Mesendoderm (in vitro differentiated cells): Measurements from ENCODE around the gene FAM3A.

Source experiments
- DNase-seq: peaks from one replicate; pipeline ENCODE4 v3.0.0; 2013
- H2AK5ac ChIP-seq: 2 replicates; pipeline ENCODE4 v1.6.1; 2013; ENCODE audit warnings: low read length, inconsistent platforms
- H2BK120ac ChIP-seq: 2 replicates; pipeline ENCODE4 v1.6.1; 2013; ENCODE audit warnings: low read depth, mild to moderate bottlenecking, low read length, moderate library complexity, mixed read lengths
- H2BK15ac ChIP-seq: replicated peaks from 2 replicates; pipeline ENCODE4 v1.6.1; 2013; ENCODE audit warnings: low read depth, mild to moderate bottlenecking, moderate library complexity
- H2BK5ac ChIP-seq: 2 replicates; pipeline ENCODE4 v1.6.1; 2013; ENCODE audit warnings: low read length, inconsistent platforms
- H3K18ac ChIP-seq: 2 replicates; pipeline ENCODE4 v1.6.1; 2013; ENCODE audit warnings: mild to moderate bottlenecking, low read length, mixed read lengths
- H3K23ac ChIP-seq: one replicate; pipeline ENCODE4 v1.6.1; 2013; ENCODE audit warnings: low read length
- H3K27ac ChIP-seq: 2 replicates; pipeline ENCODE4 v1.5.1; 2013; ENCODE audit warnings: low read depth, mild to moderate bottlenecking, inconsistent platforms, low read length, moderate library complexity
- H3K27me3 ChIP-seq: 2 replicates; pipeline ENCODE4 v1.6.1; 2013; ENCODE audit warnings: low read length, control low read depth, mild to moderate bottlenecking, inconsistent platforms; ENCODE audit not compliant: insufficient read depth, poor library complexity
- H3K36me3 ChIP-seq: 2 replicates; pipeline ENCODE4 v1.6.1; 2013; ENCODE audit warnings: low read length, inconsistent platforms; ENCODE audit not compliant: control insufficient read depth, insufficient read depth
- H3K4ac ChIP-seq: one replicate; pipeline ENCODE4 v1.6.1; 2013; ENCODE audit warnings: low read depth, mild to moderate bottlenecking, low read length, moderate library complexity
- H3K4me1 ChIP-seq: 2 replicates; pipeline ENCODE4 v1.6.1; 2013; ENCODE audit warnings: low read depth, low read length, inconsistent platforms; ENCODE audit not compliant: control insufficient read depth
- H3K4me2 ChIP-seq: 2 replicates; pipeline ENCODE4 v1.6.1; 2013; ENCODE audit warnings: low read length
- H3K4me3 ChIP-seq: 2 replicates; pipeline ENCODE4 v1.5.1; 2013; ENCODE audit warnings: mild to moderate bottlenecking, low read length
- H3K56ac ChIP-seq: one replicate; pipeline ENCODE4 v1.6.1; 2013; ENCODE audit warnings: low read length
- H3K79me1 ChIP-seq: 2 replicates; pipeline ENCODE4 v1.6.1; 2013; ENCODE audit warnings: low read length, inconsistent platforms
- H3K79me2 ChIP-seq: 2 replicates; pipeline ENCODE4 v1.6.1; 2013; ENCODE audit warnings: mild to moderate bottlenecking, low read length; ENCODE audit not compliant: control insufficient read depth, insufficient read depth
- H3K9ac ChIP-seq: 2 replicates; pipeline ENCODE4 v1.6.1; 2013; ENCODE audit warnings: low read length, inconsistent platforms
- H4K5ac ChIP-seq: one replicate; pipeline ENCODE4 v1.6.1; 2013; ENCODE audit warnings: low read length
- H4K8ac ChIP-seq: one replicate; pipeline ENCODE4 v1.6.1; 2013; ENCODE audit warnings: low read depth, mild to moderate bottlenecking, control low read depth, low read length, moderate library complexity
- WGBS: extraction: QIAGEN DNeasy Blood & Tissue Kit; methylation state at CpG from one replicate; pipeline ENCODE4 v1.1.7; 2013; ENCODE audit warnings: low lambda C conversion rate, missing lambda C conversion rate; ENCODE audit not compliant: insufficient coverage; ENCODE audit errors: extremely low coverage; 5-methylcytosine and 5-hydroxymethylcytosine counted together

FAM3A gene

GRCh38 chrX:154494715-154495114, 21.3 kb downstream of the FAM3A start:
- no peak overlapping the region for H3K9ac ChIP-seq
- H2BK5ac ChIP-seq, result no peak overlapping the region
- no peak overlapping the region for H3K4me3 ChIP-seq
- no peak overlapping the region for H3K23ac ChIP-seq
- no peak overlapping the region for H3K18ac ChIP-seq
- no peaks in the 10 kb centered on the region for H3K27me3 ChIP-seq
- H3K79me2 ChIP-seq, result no peaks in the 10 kb centered on the region
- H3K36me3 ChIP-seq, result no peaks in the 10 kb centered on the region
- no peak overlapping the region for H3K4me2 ChIP-seq
- H2AK5ac ChIP-seq, result no peak overlapping the region
- no peak overlapping the region for H3K4ac ChIP-seq
- no peak overlapping the region for H2BK120ac ChIP-seq
- no peaks in the 10 kb centered on the region for H3K79me1 ChIP-seq
- H2BK15ac ChIP-seq, result no peak overlapping the region
- no peak overlapping the region for H4K5ac ChIP-seq
- no peak for DNase-seq
- no peak overlapping the region for H3K27ac ChIP-seq
- no peaks in the 10 kb centered on the region for H3K4me1 ChIP-seq
- no peak overlapping the region for H4K8ac ChIP-seq
- no CpG with 5 or more reads among the region's 3 CpGs for WGBS
- H3K56ac ChIP-seq, result no peak overlapping the region

- Histone ChIP-seq H3K4me2 (peak within 1 kb of the TSS; percentile 30), H3K56ac (peak within 1 kb of the TSS; percentile 67), H3K79me2 (no peaks in the 10 kb centered on the region), H3K27me3 (no peaks in the 10 kb centered on the region), H2AK5ac (no peak within 1 kb of the TSS), H4K8ac (no peak within 1 kb of the TSS), H3K79me1 (no peaks in the 10 kb centered on the region), H3K36me3 (no peaks in the 10 kb centered on the region), H3K27ac (peak within 1 kb of the TSS; percentile 73), H2BK15ac (no peak within 1 kb of the TSS), H2BK120ac (no peak within 1 kb of the TSS), H4K5ac (no peak within 1 kb of the TSS), H3K4me1 (no peaks in the 10 kb centered on the region), H3K18ac (peak within 1 kb of the TSS; percentile 52), H3K23ac (no peak within 1 kb of the TSS), H3K4ac (peak within 1 kb of the TSS; percentile 58), H2BK5ac (no peak within 1 kb of the TSS), H3K4me3 (peak within 1 kb of the TSS; percentile 6), H3K9ac (peak within 1 kb of the TSS; percentile 71)
- peak; percentile 97 for DNase-seq
- no CpG with 5 or more reads among the region's 71 CpGs for WGBS
Measured at GRCh38 chrX:154490414-154491083, 25.5 kb downstream of the FAM3A start, which contains the start of gene SLC10A3. SLC10A3 (minus strand) TSS chrX:154490629; CDS start chrX:154488940, 1,689 bp downstream.

- Histone ChIP-seq H3K9ac (peak overlapping the region; percentile 70), H2BK5ac (no peak overlapping the region), H4K8ac (no peak overlapping the region), H3K4me1 (no peaks in the 10 kb centered on the region), H3K4ac (peak overlapping the region; percentile 58), H3K4me2 (peak overlapping the region; percentile 30), H3K27ac (no peak overlapping the region), H2BK120ac (no peak overlapping the region), H3K4me3 (peak overlapping the region; percentile 6), H3K23ac (no peak overlapping the region), H3K18ac (peak overlapping the region; percentile 52), H3K56ac (peak overlapping the region; percentile 67), H2BK15ac (no peak overlapping the region), H4K5ac (no peak overlapping the region), H3K79me2 (no peaks in the 10 kb centered on the region), H3K36me3 (no peaks in the 10 kb centered on the region), H3K79me1 (no peaks in the 10 kb centered on the region), H3K27me3 (no peaks in the 10 kb centered on the region), H2AK5ac (no peak overlapping the region)
- WGBS, result no CpG with 5 or more reads among the region's 19 CpGs
- peak; percentile 28 for DNase-seq
Measured at GRCh38 chrX:154490021-154490413, 26.0 kb downstream of the FAM3A start.

- no peak overlapping the region for H3K4me3 ChIP-seq
- no peaks in the 10 kb centered on the region for H3K79me2 ChIP-seq
- H3K56ac ChIP-seq, result no peak overlapping the region
- H3K36me3 ChIP-seq, result no peaks in the 10 kb centered on the region
- H3K4me2 ChIP-seq, result no peak overlapping the region
- H2AK5ac ChIP-seq, result no peak overlapping the region
- H3K27ac ChIP-seq, result no peak overlapping the region
- H4K5ac ChIP-seq, result no peak overlapping the region
- H4K8ac ChIP-seq, result no peak overlapping the region
- no CpG with 5 or more reads among the region's 4 CpGs for WGBS
- H2BK120ac ChIP-seq, result no peak overlapping the region
- no peak for DNase-seq
- H3K9ac ChIP-seq, result no peak overlapping the region
- H3K4me1 ChIP-seq, result no peaks in the 10 kb centered on the region
- H3K79me1 ChIP-seq, result no peaks in the 10 kb centered on the region
- H3K4ac ChIP-seq, result no peak overlapping the region
- no peak overlapping the region for H3K18ac ChIP-seq
- no peak overlapping the region for H2BK5ac ChIP-seq
- H3K27me3 ChIP-seq, result no peaks in the 10 kb centered on the region
- no peak overlapping the region for H2BK15ac ChIP-seq
- no peak overlapping the region for H3K23ac ChIP-seq
Measured at GRCh38 chrX:154489182-154489581, 26.9 kb downstream of the FAM3A start.

GRCh38 chrX:154488336-154489075, 27.5 kb downstream of the FAM3A start:
- Histone ChIP-seq H3K4me2 (no peak overlapping the region), H2BK15ac (no peak overlapping the region), H3K23ac (no peak overlapping the region), H3K79me1 (no peaks in the 10 kb centered on the region), H3K27ac (no peak overlapping the region), H2BK5ac (no peak overlapping the region), H4K5ac (no peak overlapping the region), H3K4me3 (no peak overlapping the region), H3K56ac (no peak overlapping the region), H3K27me3 (no peaks in the 10 kb centered on the region), H2AK5ac (no peak overlapping the region), H3K4ac (no peak overlapping the region), H3K4me1 (no peaks in the 10 kb centered on the region), H3K79me2 (no peaks in the 10 kb centered on the region), H3K36me3 (no peaks in the 10 kb centered on the region), H2BK120ac (no peak overlapping the region), H3K18ac (no peak overlapping the region), H4K8ac (no peak overlapping the region), H3K9ac (no peak overlapping the region)
- DNase-seq, result no peak
- no CpG with 5 or more reads among the region's 20 CpGs for WGBS
